HepG2 (cell line): ENCODE results near the gene KATNB1. TPM values are rescaled to one million over a fixed set of nuclear protein-coding genes. Genes with fewer than 3 reads are reported as not detected.
A peak's percentile ranks its signal among the peaks of the same experiment; 100 is the strongest.

Experiments
- CAMTA2 ChIP-seq: sonication (generic); formaldehyde crosslinking; IDR thresholded peaks from 2 replicates; pipeline ENCODE4 v1.4.0; 2020; ENCODE audit warnings: mild to moderate bottlenecking, missing genetic modification reagents, borderline replicate concordance
- CBX1 ChIP-seq: IDR thresholded peaks from one replicate; pipeline ENCODE4 v1.6.1; 2016; ENCODE audit warnings: antibody characterized with exemption, low read depth
- FOXA3 ChIP-seq: IDR thresholded peaks from 2 replicates; pipeline ENCODE4 v1.6.1; 2016; ENCODE audit warnings: missing genetic modification reagents, missing compliant biosample characterization
- GATAD1 ChIP-seq: IDR thresholded peaks from 2 replicates; pipeline ENCODE4 v1.6.1; 2016; ENCODE audit warnings: missing genetic modification reagents, missing compliant biosample characterization
- JUN ChIP-seq: sonication (generic); formaldehyde crosslinking; IDR thresholded peaks from 2 replicates; pipeline ENCODE4 v1.4.0; 2020; ENCODE audit warnings: mild to moderate bottlenecking, missing genetic modification reagents
- KLF12 ChIP-seq: sonication (generic); formaldehyde crosslinking; IDR thresholded peaks from 2 replicates; pipeline ENCODE4 v1.4.0; 2020; ENCODE audit warnings: missing genetic modification reagents, borderline replicate concordance
- PHF21A ChIP-seq: sonication (generic); formaldehyde crosslinking; IDR thresholded peaks from 2 replicates; pipeline ENCODE4 v1.5.0; 2020; ENCODE audit warnings: mild to moderate bottlenecking, missing genetic modification reagents
- RAD51 ChIP-seq: fragments of 450-650 bp; IDR thresholded peaks from 2 replicates; pipeline ENCODE4 v1.6.1; 2016; ENCODE audit warnings: borderline replicate concordance
- REL ChIP-seq: sonication (generic); formaldehyde crosslinking; conservative IDR thresholded peaks from 2 replicates; pipeline ENCODE4 v1.8.0; 2022; ENCODE audit warnings: mild to moderate bottlenecking, missing genetic modification reagents, moderate library complexity
- SNAPC2 ChIP-seq: sonication (generic); formaldehyde crosslinking; IDR thresholded peaks from 2 replicates; pipeline ENCODE4 v1.8.1; 2022; ENCODE audit warnings: mild to moderate bottlenecking, missing genetic modification reagents
- SP4 ChIP-seq: sonication (generic); formaldehyde crosslinking; IDR thresholded peaks from 2 replicates; pipeline ENCODE4 v1.8.1; 2023; ENCODE audit warnings: mild to moderate bottlenecking, missing genetic modification reagents
- ZBED4 ChIP-seq: sonication (generic); formaldehyde crosslinking; IDR thresholded peaks from 2 replicates; pipeline ENCODE4 v1.4.0; 2020; ENCODE audit warnings: missing genetic modification reagents, borderline replicate concordance
- ZNF382 ChIP-seq: sonication (generic); formaldehyde crosslinking; IDR thresholded peaks from 2 replicates; pipeline ENCODE4 v1.5.0; 2020; ENCODE audit warnings: missing genetic modification reagents, mild to moderate bottlenecking, borderline replicate concordance
- ZNF468 ChIP-seq: sonication (generic); formaldehyde crosslinking; IDR thresholded peaks from 2 replicates; pipeline ENCODE4 v1.8.0; 2022; ENCODE audit warnings: mild to moderate bottlenecking, moderate library complexity, missing genetic modification reagents
- ZNF512B ChIP-seq: sonication (generic); formaldehyde crosslinking; IDR thresholded peaks from 2 replicates; pipeline ENCODE4 v1.5.1; 2020; ENCODE audit warnings: missing genetic modification reagents, mild to moderate bottlenecking, borderline replicate concordance
- ZNF556 ChIP-seq: sonication (generic); formaldehyde crosslinking; IDR thresholded peaks from 2 replicates; pipeline ENCODE4 v1.4.0; 2020; ENCODE audit warnings: mild to moderate bottlenecking, missing genetic modification reagents, borderline replicate concordance
- ZNF563 ChIP-seq: sonication (generic); formaldehyde crosslinking; IDR thresholded peaks from 2 replicates; pipeline ENCODE4 v1.8.0; 2022; ENCODE audit warnings: mild to moderate bottlenecking, moderate library complexity, missing genetic modification reagents
- ZNF724P ChIP-seq: sonication (generic); formaldehyde crosslinking; IDR thresholded peaks from 2 replicates; pipeline ENCODE4 v1.8.0; 2022; ENCODE audit warnings: missing genetic modification reagents, borderline replicate concordance
- ZNF782 ChIP-seq: sonication (generic); formaldehyde crosslinking; IDR thresholded peaks from 2 replicates; pipeline ENCODE4 v1.4.0; 2020; ENCODE audit warnings: missing genetic modification reagents, mild to moderate bottlenecking, borderline replicate concordance
- polyA plus RNA-seq, 8 experiments: library from polyadenylated mRNA; depleted of rRNA in 3 of 8; stranded (reverse) in 7 of 8; unstranded in 1 of 8; fragments of >200 nt; fragmentation: Illumina TruSeq in 4 of 8; extraction: Trizol in 4 of 8; gene quantifications; 2 replicates each; pipeline versions ENCODE4 v1.2.1 to v1.2.3, GENCODE V29; 2011 to 2016; ENCODE audit warnings: low read depth in 4 of 8, missing spikeins in 1 of 8, mixed read lengths in 1 of 8; ENCODE audit not compliant: insufficient read depth in 1 of 8
- total RNA-seq, 5 experiments: library from RNA; depleted of rRNA; stranded (reverse); fragments of >200 nt; fragmentation: Illumina TruSeq; extraction: Trizol; gene quantifications; 2 replicates each; pipeline ENCODE4 v1.2.3, GENCODE V29; 2016; ENCODE audit warnings: low read depth in 1 of 5
- TF ChIP-seq, protein P1 (sequence below): fragments of 450-650 bp; IDR thresholded peaks from 2 replicates; pipeline ENCODE4 v1.6.1; 2017

The KATNB1 gene
- total and polyA plus RNA-seq, 2 of the 13 experiments (the other 11 are each of a cell fraction or from before 2014, with no cell fraction given) = 31.5 to 43.5 TPM

- TF ChIP-seq ZNF512B (CRISPR knock-in tag) = no peak
- TF ChIP-seq RAD51 = no peak
- no peak for TF ChIP-seq SP4 (CRISPR knock-in tag)
- TF ChIP-seq, protein P1, sequence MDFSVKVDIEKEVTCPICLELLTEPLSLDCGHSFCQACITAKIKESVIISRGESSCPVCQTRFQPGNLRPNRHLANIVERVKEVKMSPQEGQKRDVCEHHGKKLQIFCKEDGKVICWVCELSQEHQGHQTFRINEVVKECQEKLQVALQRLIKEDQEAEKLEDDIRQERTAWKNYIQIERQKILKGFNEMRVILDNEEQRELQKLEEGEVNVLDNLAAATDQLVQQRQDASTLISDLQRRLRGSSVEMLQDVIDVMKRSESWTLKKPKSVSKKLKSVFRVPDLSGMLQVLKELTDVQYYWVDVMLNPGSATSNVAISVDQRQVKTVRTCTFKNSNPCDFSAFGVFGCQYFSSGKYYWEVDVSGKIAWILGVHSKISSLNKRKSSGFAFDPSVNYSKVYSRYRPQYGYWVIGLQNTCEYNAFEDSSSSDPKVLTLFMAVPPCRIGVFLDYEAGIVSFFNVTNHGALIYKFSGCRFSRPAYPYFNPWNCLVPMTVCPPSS = no peak
- no peak for TF ChIP-seq KLF12
- TF ChIP-seq ZNF782 = peak; percentile 65; the same call in 1 of the 2 replicates
- no peak; the same call in 1 of the 2 replicates for TF ChIP-seq SNAPC2 (CRISPR knock-in tag)
- TF ChIP-seq CBX1 = no peak
- no peak for TF ChIP-seq ZNF382 (CRISPR knock-in tag)
- TF ChIP-seq CAMTA2 (CRISPR knock-in tag) = no peak
- TF ChIP-seq ZNF468 (CRISPR knock-in tag) = no peak
- peak; percentile 41; the same call in 1 of the 2 replicates for TF ChIP-seq JUN (CRISPR knock-in tag)
- TF ChIP-seq FOXA3 (CRISPR knock-in tag) = peak; percentile 89
- peak; percentile 11 for TF ChIP-seq ZBED4 (CRISPR knock-in tag)
- TF ChIP-seq ZNF724P (CRISPR knock-in tag) = no peak
- no peak for TF ChIP-seq REL (CRISPR knock-in tag)
- TF ChIP-seq GATAD1 (CRISPR knock-in tag) = peak; percentile 11; the same call in 1 of the 2 replicates
- no peak for TF ChIP-seq ZNF563 (CRISPR knock-in tag)
- peak; percentile 67 for TF ChIP-seq PHF21A (CRISPR knock-in tag)
- TF ChIP-seq ZNF556 = peak; percentile 67
Measured at GRCh38 chr16:57704011-57704904, 31.3 kb upstream of the KATNB1 start (continued).
